CD4-positive, alpha-beta memory T cell (primary cell): ENCODE results near the gene NFKBIB. TPM values are rescaled to one million over a fixed set of nuclear protein-coding genes. Genes with fewer than 3 reads are reported as not detected.

ENCODE experiments used
- CTCF ChIA-PET: fragments of 350-600 bp; sonication (Branson Sonifier 250); formaldehyde crosslinking; loops from one replicate; lab custom pipeline; 2021; ENCODE audit warnings: inconsistent platforms; ENCODE audit not compliant: partially characterized antibody; lab: Charles Lee
- POLR2A ChIA-PET: fragments of 350-600 bp; sonication (Branson Sonifier 250); formaldehyde crosslinking; loops from one replicate; lab custom pipeline; 2021; ENCODE audit not compliant: partially characterized antibody; lab: Charles Lee
- DNase-seq, 5 donors: peaks; one replicate each; pipeline versions ENCODE4 v3.0.0 to v3.0.0-alpha.2; 2020 to 2022; ENCODE audit warnings: mixed read lengths in 1 of 5
- H3K27ac ChIP-seq: one replicate; pipeline ENCODE4 v1.7.0; 2013; ENCODE audit warnings: low read depth, low read length
- H3K27me3 ChIP-seq: 2 replicates; pipeline ENCODE4 v1.7.0; 2013; ENCODE audit warnings: mild to moderate bottlenecking, low read length, moderate library complexity; ENCODE audit not compliant: insufficient read depth
- H3K36me3 ChIP-seq: 2 replicates; pipeline ENCODE4 v1.7.0; 2013; ENCODE audit warnings: mild to moderate bottlenecking, low read length, moderate library complexity; ENCODE audit not compliant: insufficient read depth
- H3K4me1 ChIP-seq: 2 replicates; pipeline ENCODE4 v1.7.0; 2013; ENCODE audit warnings: mild to moderate bottlenecking, low read length, moderate library complexity; ENCODE audit not compliant: insufficient read depth
- H3K4me3 ChIP-seq, 2 donors: one replicate each; pipeline ENCODE4 v1.7.0; 2013; ENCODE audit warnings: low read length in 2 of 2, mild to moderate bottlenecking in 1 of 2
- H3K9me3 ChIP-seq, 2 donors: one replicate each; pipeline ENCODE4 v1.7.0; 2013; ENCODE audit warnings: low read length in 2 of 2, control low read depth in 1 of 2; ENCODE audit not compliant: control insufficient read depth in 1 of 2
- H3K27ac Mint-ChIP-seq, 7 donors: one replicate each; pipeline ENCODE4 v1.8.0; 2020 to 2021; ENCODE audit warnings: mixed read lengths in 7 of 7, mild to moderate bottlenecking in 6 of 7, inconsistent platforms in 3 of 7, moderate library complexity in 3 of 7
- H3K27me3 Mint-ChIP-seq, 2 donors: one replicate each; pipeline ENCODE4 v1.8.0; 2020 to 2021; ENCODE audit warnings: mixed read lengths in 2 of 2
- H3K36me3 Mint-ChIP-seq, 2 donors: one replicate each; pipeline ENCODE4 v1.8.0; 2020 to 2021; ENCODE audit warnings: mixed read lengths in 2 of 2, inconsistent platforms in 1 of 2, mild to moderate bottlenecking in 1 of 2
- H3K4me1 Mint-ChIP-seq, 4 donors: one replicate each; pipeline ENCODE4 v1.8.0; 2020 to 2021; ENCODE audit warnings: mixed read lengths in 4 of 4, mild to moderate bottlenecking in 1 of 4
- H3K4me3 Mint-ChIP-seq, 8 donors: one replicate each; pipeline ENCODE4 v1.8.0; 2020 to 2021; ENCODE audit warnings: mixed read lengths in 8 of 8, mild to moderate bottlenecking in 7 of 8, moderate library complexity in 6 of 8, inconsistent platforms in 3 of 8
- H3K9me3 Mint-ChIP-seq, 8 donors: one replicate each; pipeline ENCODE4 v1.8.0; 2020 to 2021; ENCODE audit warnings: mixed read lengths in 8 of 8, mild to moderate bottlenecking in 5 of 8, inconsistent platforms in 3 of 8, moderate library complexity in 1 of 8
- intact Hi-C: fragments of 100-400 bp; cut with micrococcal nuclease; formaldehyde crosslinking; loops from one replicate; pipeline ENCODE4 v1.15.1; 2023
- polyA plus RNA-seq, 2 donors: library from polyadenylated mRNA; unstranded; fragments of 300-500 nt; fragmentation: Illumina TruSeq; gene quantifications; one replicate each; pipeline ENCODE4 v1.2.3, GENCODE V29; 2021
- total RNA-seq, 2 experiments: library from RNA; stranded (reverse); gene quantifications; one replicate each; pipeline ENCODE4 v1.2.3, GENCODE V29; 2021

Gene NFKBIB
- total and polyA plus RNA-seq, 4 experiments from 2014 or later: 7.2 to 26.0 (median 19.5) TPM

GRCh38 chr19:38907670-38908069, 7.9 kb downstream of the NFKBIB start:
- Mint-ChIP-seq H3K27me3 (no peaks in the 10 kb centered on the region), H3K27ac (peak overlapping the region in 1 of 7 donors; percentile 18), H3K4me3 (no peak overlapping the region), H3K36me3 (peaks cover 25 to 44% of the 10 kb centered on the region in 2 donors), H3K9me3 (no peaks in the 10 kb centered on the region), H3K4me1 (peaks cover 0 to 11% (median 4%) of the 10 kb centered on the region in 4 donors)
- Histone ChIP-seq H3K9me3 (no peaks in the 10 kb centered on the region), H3K4me3 (no peak overlapping the region), H3K4me1 (no peaks in the 10 kb centered on the region), H3K27ac (no peak overlapping the region), H3K36me3 (peaks cover 20% of the 10 kb centered on the region), H3K27me3 (no peaks in the 10 kb centered on the region)
- ChIA-PET CTCF (no interaction called here), POLR2A (no interaction called here)
- DNase-seq: no peak
- intact Hi-C loops: no loop called here

GRCh38 chr19:38908911-38909310, 9.1 kb downstream of the NFKBIB start:
- POLR2A ChIA-PET: no interaction called here
- Mint-ChIP-seq H3K9me3 (no peaks in the 10 kb centered on the region), H3K27ac (peak overlapping the region in 2 of 7 donors; percentile 25 to 72), H3K36me3 (peaks cover 28 to 40% of the 10 kb centered on the region in 2 donors), H3K4me1 (peaks cover 0 to 6% (median 2%) of the 10 kb centered on the region in 4 donors), H3K4me3 (no peak overlapping the region), H3K27me3 (no peaks in the 10 kb centered on the region)
- DNase-seq: no peak
- H3K27ac ChIP-seq: no peak overlapping the region
- H3K27me3 ChIP-seq: no peaks in the 10 kb centered on the region
- CTCF ChIA-PET: no interaction called here
- intact Hi-C loops: no loop called here
- peaks cover 20% of the 10 kb centered on the region for H3K36me3 ChIP-seq
- H3K4me1 ChIP-seq: no peaks in the 10 kb centered on the region
- H3K4me3 ChIP-seq: no peak overlapping the region
- H3K9me3 ChIP-seq: no peaks in the 10 kb centered on the region

GRCh38 chr19:38910488-38910887, 10.7 kb downstream of the NFKBIB start:
- no peak overlapping the region for H3K27ac ChIP-seq
- no peaks in the 10 kb centered on the region for H3K9me3 ChIP-seq
- ChIA-PET POLR2A (no interaction called here), CTCF (no interaction called here)
- no peak overlapping the region for H3K4me3 ChIP-seq
- Mint-ChIP-seq H3K36me3 (peaks cover 18 to 26% of the 10 kb centered on the region in 2 donors), H3K27me3 (no peaks in the 10 kb centered on the region), H3K4me3 (no peak overlapping the region), H3K9me3 (no peaks in the 10 kb centered on the region), H3K27ac (no peak overlapping the region), H3K4me1 (peaks cover 0 to 2% (median 0%) of the 10 kb centered on the region in 4 donors)
- no peaks in the 10 kb centered on the region for H3K27me3 ChIP-seq
- intact Hi-C loops: no loop called here
- peaks cover 10% of the 10 kb centered on the region for H3K36me3 ChIP-seq
- DNase-seq: no peak
- no peaks in the 10 kb centered on the region for H3K4me1 ChIP-seq

- no peak overlapping the region for H3K27ac ChIP-seq
- intact Hi-C loops: no loop called here
- H3K36me3 ChIP-seq: peaks cover 10% of the 10 kb centered on the region
- CTCF ChIA-PET: no interaction called here
- H3K4me3 ChIP-seq: no peak overlapping the region
- Mint-ChIP-seq H3K27ac (peak overlapping the region in 1 of 7 donors; percentile 13), H3K27me3 (no peaks in the 10 kb centered on the region), H3K4me3 (no peak overlapping the region), H3K36me3 (peaks cover 18 to 26% of the 10 kb centered on the region in 2 donors), H3K9me3 (no peaks in the 10 kb centered on the region), H3K4me1 (peaks cover 0 to 2% (median 0%) of the 10 kb centered on the region in 4 donors)
- no peaks in the 10 kb centered on the region for H3K4me1 ChIP-seq
- POLR2A ChIA-PET: no interaction called here
- DNase-seq: peak in 1 of 5 donors; percentile 27
- no peaks in the 10 kb centered on the region for H3K27me3 ChIP-seq
- H3K9me3 ChIP-seq: no peaks in the 10 kb centered on the region
Observed at GRCh38 chr19:38911388-38912001, 11.7 kb downstream of the NFKBIB start.

- intact Hi-C loops: no loop called here
- H3K36me3 ChIP-seq: peaks cover 1% of the 10 kb centered on the region
Observed at GRCh38 chr19:38912600-38913514, 13.1 kb downstream of the NFKBIB start.

GRCh38 chr19:38913958-38914357, 14.2 kb downstream of the NFKBIB start:
- Mint-ChIP-seq H3K27me3 (no peaks in the 10 kb centered on the region), H3K9me3 (no peaks in the 10 kb centered on the region), H3K27ac (peak overlapping the region in 1 of 7 donors; percentile 35), H3K4me1 (peaks cover 0 to 2% (median 0%) of the 10 kb centered on the region in 4 donors), H3K4me3 (no peak overlapping the region), H3K36me3 (peaks cover 7 to 10% of the 10 kb centered on the region in 2 donors)
- POLR2A ChIA-PET: no interaction called here
- Histone ChIP-seq H3K9me3 (no peaks in the 10 kb centered on the region), H3K4me1 (no peaks in the 10 kb centered on the region), H3K27me3 (no peaks in the 10 kb centered on the region), H3K36me3 (no peaks in the 10 kb centered on the region), H3K27ac (no peak overlapping the region), H3K4me3 (no peak overlapping the region)
- intact Hi-C loops: no loop called here
- CTCF ChIA-PET: interaction anchor here (1.0 kb wide), 1 partner anchor 12 kb away, joined by 3 read pairs; no protein-coding TSS in a partner anchor
- DNase-seq: peak in 1 of 5 donors; percentile 3

More at GRCh38 chr19:38912600-38913514, 13.1 kb downstream of the NFKBIB start:
- Histone ChIP-seq H3K4me1 (no peaks in the 10 kb centered on the region), H3K27ac (no peak overlapping the region), H3K9me3 (no peaks in the 10 kb centered on the region), H3K4me3 (no peak overlapping the region), H3K27me3 (no peaks in the 10 kb centered on the region)
- no peak overlapping the region for H3K4me3 Mint-ChIP-seq
- H3K36me3 Mint-ChIP-seq: peaks cover 12 to 14% of the 10 kb centered on the region in 2 donors
- no peaks in the 10 kb centered on the region for H3K27me3 Mint-ChIP-seq
- CTCF ChIA-PET: no interaction called here
- H3K27ac Mint-ChIP-seq: no peak overlapping the region
- POLR2A ChIA-PET: no interaction called here
- peak in 1 of 5 donors; percentile 20 for DNase-seq
- peaks cover 0 to 2% (median 0%) of the 10 kb centered on the region in 4 donors for H3K4me1 Mint-ChIP-seq
- no peaks in the 10 kb centered on the region for H3K9me3 Mint-ChIP-seq
